ENCODE data around the gene ANKRD31.
"Not testable (repeated sequence)": the region's sequence is repeated elsewhere in the genome, so short reads cannot be mapped to it uniquely, and the experiment has no call there.

The ANKRD31 gene

DNA sequence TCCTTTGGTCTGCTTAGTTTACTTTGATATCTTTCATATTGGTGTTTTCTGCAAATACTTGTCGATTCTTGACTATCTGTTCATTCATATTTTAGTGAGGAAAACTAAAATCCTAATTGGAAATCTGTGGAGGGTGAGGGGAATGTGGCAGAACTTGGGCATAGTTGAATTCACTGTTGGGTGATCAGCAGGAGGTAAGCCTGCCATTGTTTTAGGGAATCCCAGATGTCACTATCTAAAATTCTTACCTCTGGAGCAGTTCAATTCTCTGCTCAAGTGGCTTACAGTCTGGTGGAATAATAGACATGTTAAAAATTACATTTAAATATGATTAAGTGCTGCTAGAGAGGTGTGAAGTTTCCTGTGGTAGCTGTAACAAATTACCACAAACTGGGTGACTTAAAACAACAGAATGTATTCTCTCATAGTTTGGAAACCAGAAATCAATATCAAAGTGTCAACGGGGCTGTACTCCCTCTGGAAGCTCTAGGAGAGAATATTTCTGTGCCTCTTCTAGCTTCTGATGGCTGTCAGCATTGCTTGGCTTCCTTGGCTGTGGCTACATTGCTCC lies 94.0 kb downstream of the ANKRD31 start:
- no peak for DNase-seq

GRCh38 chr5:75140277-75140676 lies 96.4 kb downstream of the ANKRD31 start:
- DNase-seq = no peak

- DNase-seq = no peak
These were observed 98.0 kb downstream of the ANKRD31 start for GRCh38 chr5:75138689-75139088.

GRCh38 chr5:75130818-75131349 lies 105.8 kb downstream of the ANKRD31 start:
- no peak for DNase-seq

DNA sequence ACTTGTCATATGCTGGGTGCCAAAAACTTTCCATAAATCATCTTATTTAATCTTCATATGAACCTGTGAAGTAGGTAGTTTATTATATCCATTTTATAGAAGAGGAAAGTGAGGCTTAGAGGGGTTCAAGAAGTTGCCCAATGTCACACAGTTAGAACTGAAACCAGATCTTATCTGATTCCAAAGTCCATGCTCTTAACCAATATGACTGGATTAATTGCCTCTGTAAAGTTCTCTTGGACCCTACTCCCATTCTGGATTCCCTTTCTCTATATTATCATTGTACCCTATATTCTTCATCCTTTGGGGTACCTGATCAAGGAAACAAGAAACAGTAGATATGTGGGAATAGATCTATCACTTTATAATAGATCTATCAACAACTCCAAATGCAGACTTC lies 119.8 kb downstream of the ANKRD31 start:
- no peak for DNase-seq

DNA sequence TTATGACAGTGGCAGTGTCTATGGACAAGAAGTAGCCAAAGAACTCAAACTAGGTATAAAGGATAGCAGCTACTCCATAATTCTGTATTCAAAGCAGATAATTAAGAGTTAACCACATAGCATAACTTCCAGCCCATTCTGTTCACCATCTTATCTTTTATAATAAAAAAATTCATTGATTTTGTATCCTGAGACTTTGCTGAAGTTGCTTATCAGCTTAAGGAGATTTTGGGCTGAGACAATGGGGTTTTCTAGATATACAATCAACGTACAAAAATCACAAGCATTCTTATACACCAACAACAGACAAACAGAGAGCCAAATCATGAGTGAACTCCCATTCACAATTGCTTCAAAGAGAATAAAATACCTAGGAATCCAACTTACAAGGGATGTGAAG lies 122.4 kb downstream of the ANKRD31 start:
- DNase-seq = not testable (repeated sequence)

- no peak for DNase-seq
These were observed 123.1 kb downstream of the ANKRD31 start for GRCh38 chr5:75113354-75114113.

DNA sequence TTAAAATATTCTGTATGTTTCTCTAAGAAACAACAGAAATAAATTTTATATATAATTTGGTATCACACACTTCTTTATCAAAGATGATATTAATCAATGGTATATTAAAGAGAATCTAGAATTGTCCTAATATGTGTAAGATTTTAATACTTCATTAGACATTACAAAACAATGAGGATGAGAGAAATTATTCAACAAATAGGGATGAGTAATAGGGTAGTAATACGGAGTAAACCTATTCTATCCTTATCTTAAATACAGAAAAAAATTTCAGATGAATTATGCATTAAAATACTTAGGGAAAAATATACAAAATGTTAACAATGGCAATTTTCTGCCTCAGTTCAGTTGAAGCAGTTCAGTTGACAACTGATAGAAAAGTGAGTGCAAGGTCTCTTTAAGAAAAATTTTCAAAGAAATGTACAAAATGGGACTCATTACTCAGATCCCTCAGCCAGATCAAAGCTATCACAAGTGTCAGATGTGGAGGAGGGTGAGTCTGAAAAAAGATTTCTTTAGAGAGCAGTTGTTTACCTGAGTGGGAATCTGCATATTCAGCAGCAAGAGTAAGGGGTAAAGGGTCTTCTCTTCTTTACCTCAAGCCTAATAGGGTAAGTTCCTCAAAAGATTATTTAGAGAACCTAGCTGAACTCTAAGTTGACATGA lies 127.6 kb downstream of the ANKRD31 start:
- no peak for DNase-seq

GRCh38 chr5:75108515-75108914 lies 128.2 kb downstream of the ANKRD31 start:
- DNase-seq = no peak

- not testable (repeated sequence) for DNase-seq
These were observed 140.7 kb downstream of the ANKRD31 start for GRCh38 chr5:75095956-75096355.

- no peak for DNase-seq
These were observed 145.1 kb downstream of the ANKRD31 start for GRCh38 chr5:75091597-75091996.

- DNase-seq = no peak
These were observed 147.0 kb downstream of the ANKRD31 start for GRCh38 chr5:75089662-75090061.

GRCh38 chr5:75089137-75089536 lies 147.5 kb downstream of the ANKRD31 start:
- no peak for DNase-seq

DNA sequence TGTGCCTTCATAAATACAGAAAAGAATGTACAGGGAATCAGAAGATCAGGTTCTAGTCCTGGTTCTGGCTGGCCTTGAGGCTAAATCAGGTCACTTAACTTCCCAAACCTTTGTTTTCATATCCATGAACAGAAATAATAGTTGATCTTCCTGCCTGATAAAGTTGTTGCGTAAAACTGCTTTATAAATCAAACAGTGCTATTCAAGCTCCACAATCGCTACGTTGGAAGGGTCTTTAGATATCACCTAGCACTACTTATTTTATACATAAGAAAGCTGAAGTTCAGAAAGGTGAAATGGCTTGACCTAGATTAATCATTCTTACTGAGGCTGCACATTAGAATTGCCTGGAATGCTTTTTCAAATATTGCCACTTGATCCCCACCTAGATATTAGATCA lies 148.0 kb downstream of the ANKRD31 start:
- DNase-seq = no peak

DNA sequence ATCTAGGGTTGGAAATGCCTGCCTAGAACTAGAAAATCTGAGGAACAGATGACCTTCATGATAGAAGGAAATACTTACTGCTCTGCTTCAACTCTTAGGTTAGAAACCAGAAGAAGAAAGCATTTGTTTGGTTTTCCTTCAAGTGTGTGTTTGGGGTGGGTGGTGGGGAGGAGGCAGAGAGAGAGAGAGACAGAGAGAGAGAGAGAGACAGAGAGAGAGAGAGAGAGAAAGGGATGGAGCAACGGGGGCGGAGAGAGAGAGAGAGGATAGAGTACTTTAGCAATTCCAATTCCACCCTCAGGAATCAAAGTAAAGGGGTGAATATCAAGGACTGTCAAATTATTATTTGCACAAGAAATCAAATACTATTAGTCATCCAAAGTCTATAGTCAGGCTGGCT lies 155.2 kb downstream of the ANKRD31 start:
- no peak for DNase-seq

GRCh38 chr5:75079346-75079745 lies 157.3 kb downstream of the ANKRD31 start:
- not testable (repeated sequence) for DNase-seq

- no peak for DNase-seq
These were observed 158.7 kb downstream of the ANKRD31 start for GRCh38 chr5:75078027-75078426.

DNA sequence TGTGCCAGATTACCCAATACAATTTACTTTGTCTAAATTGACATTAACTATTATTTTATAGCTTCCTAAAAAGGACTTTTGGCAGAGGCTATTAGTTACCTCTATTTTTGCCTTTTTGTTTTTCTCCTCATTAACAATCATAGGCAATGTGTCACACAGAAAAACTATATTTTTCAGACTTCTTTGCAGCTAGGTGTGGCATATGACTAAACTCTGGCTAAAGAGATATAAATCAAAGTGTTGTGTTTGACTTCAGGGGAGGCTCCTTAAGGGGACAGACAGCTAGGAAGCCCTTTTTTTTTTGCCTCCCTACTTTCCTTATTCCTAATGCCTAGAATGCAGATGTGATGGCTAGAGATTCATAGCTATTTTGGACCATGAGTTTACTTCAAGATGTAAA lies 164.6 kb downstream of the ANKRD31 start:
- no peak for DNase-seq

DNA sequence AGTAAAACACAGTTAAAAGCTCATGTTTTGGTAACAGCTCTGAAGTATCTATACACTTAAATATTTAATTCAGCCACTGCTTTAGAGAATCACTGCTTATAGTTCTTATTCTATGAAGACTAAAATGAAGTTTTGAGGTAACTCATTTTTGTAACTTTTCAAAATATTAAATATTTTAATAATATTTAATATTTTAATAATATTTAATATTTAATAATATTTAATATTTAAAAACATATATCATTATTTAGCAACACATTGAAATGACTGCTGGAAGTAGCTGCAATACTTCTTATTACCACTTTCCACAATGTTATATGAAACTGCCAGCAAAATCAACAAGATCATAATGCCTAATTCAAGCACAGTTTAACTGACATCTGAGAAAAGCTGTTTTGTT lies 165.6 kb downstream of the ANKRD31 start:
- no peak for DNase-seq

- DNase-seq = no peak
These were observed 169.2 kb downstream of the ANKRD31 start for GRCh38 chr5:75067434-75067833.

DNA sequence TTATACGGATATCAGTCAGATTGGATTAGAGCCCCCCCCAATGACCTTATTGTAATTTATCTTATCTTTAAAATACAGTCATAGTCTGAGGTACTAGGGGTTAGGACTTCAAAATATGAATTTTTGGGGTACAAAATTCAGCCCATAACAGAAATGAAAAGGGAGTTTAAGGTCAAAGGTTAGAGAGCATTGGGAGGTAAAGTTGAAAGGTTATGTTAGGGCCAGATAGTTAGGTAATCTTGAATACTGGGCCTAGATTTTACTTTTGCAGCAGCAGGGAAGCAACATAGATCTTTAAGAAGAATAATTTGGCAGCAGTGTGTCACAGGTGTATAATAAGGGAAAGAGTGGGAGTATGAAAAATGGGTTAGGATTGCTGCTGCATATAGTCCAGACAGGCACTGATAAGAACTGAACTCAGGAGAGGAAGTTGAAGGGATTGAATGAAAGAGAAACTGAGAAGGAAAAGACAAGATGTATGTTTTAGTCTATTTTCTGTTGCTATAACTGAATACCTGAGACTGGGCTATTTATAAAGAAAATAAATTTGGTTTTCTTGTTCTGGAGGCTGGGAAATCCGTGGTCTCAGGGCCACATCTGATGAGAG lies 173.7 kb downstream of the ANKRD31 start:
- no peak for DNase-seq

DNA sequence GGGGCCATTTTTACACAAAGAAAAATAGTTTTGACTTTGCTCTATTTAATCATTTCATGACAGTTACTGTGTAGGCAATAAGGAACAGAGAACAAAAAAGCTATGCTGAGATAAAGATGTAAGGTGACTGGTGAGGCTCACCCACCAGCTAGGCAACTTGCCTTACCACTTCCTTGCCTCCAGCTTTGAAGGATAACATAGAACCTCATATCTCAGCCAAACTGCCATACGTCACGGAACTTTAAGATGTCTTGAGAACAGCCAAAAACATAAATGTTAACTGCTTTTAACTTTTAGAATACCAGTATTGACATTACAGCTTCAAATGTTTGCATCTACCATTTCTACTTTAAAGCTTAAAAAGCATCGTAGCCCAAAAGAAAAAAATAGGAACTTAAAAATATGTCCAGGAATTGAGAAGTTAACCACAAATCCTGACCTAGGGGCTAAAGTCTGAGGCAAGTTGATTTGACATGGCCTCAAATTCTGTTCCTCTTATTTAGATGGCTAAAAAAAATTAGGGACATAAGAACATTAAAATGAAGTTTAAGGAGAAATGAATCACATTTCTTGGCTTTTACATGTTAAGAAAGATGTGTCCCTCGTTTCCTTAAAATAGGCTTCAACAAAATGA lies 176.6 kb downstream of the ANKRD31 start:
- DNase-seq = no peak
